ENCODE data around the gene KRTAP4-4.

DNA sequence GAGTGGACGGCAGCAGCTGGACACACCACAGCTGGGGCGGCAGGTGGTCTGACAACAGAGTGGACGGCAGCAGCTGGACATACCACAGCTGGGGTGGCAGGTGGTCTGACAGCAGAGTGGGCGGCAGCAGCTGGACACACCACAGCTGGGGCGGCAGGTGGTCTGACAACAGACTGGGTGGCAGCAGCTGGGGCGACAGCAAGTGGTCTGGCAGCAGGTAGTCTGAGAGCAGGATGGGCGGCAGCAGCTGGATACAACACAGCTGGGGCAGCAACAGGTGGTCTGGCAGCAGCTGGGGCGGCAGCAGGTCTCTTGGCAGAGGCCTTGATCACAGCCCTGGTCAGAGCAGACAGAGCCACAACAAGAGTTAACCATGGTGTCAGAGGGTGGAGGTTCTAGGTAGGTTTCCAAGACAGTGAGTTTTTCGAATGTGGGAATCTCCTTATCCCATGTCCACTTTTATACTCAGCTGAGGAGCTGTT is 24.0 kb upstream of the KRTAP4-4 start, which contains the start of gene KRTAP4-1:
- TF ChIP-seq YY1 (IDR thresholded peaks at IDR 0.05; ENCODE audit: insufficient read depth, insufficient read length) (no peak), SUZ12 (IDR thresholded peaks at IDR 0.05; ENCODE audit: extremely low read depth, insufficient read depth, insufficient read length) (no peak)

All from NT2/D1 (cell line).